A673 (cell line): ENCODE data around the gene AARSD1. TPM values are rescaled to one million over a fixed set of nuclear protein-coding genes. Genes with fewer than 3 reads are reported as not detected.
"Not testable (repeated sequence)": the region's sequence is repeated elsewhere in the genome, so short reads cannot be mapped to it uniquely, and the experiment has no call there.

Experiments
- BruUV-seq: library from RNA; stranded (reverse); fragments of 400-500 nt; replicated peaks from 2 replicates; lab custom pipeline; 2021; lab: Mats Ljungman, UMichigan
- CTCF ChIA-PET: fragments of 300-600 bp; sonication (Branson Sonifier 250); formaldehyde crosslinking; loops from one replicate; lab custom pipeline; 2022; ENCODE audit warnings: antibody characterized with exemption; lab: Charles Lee
- POLR2A ChIA-PET: fragments of 300-600 bp; sonication (Branson Sonifier 250); formaldehyde crosslinking; loops from one replicate; lab custom pipeline; 2022; ENCODE audit warnings: antibody characterized with exemption; ENCODE audit not compliant: low non-redundant PET; lab: Charles Lee
- DNase-seq: peaks from one replicate; pipeline ENCODE4 v3.0.0-alpha.2; 2015; ENCODE audit warnings: low spot score
- H3K27ac ChIP-seq: fragments of 200-600 bp; sonication (generic); 2 replicates; pipeline ENCODE4 v1.5.1; 2016; ENCODE audit warnings: mixed run types, low read depth, mild to moderate bottlenecking, mixed read lengths, antibody characterized with exemption, low read length; ENCODE audit not compliant: poor library complexity, severe bottlenecking
- H3K27me3 ChIP-seq: fragments of 200-600 bp; sonication (generic); replicated peaks from 2 replicates; pipeline ENCODE4 v1.6.1; 2017; ENCODE audit warnings: mixed run types, low read depth, mild to moderate bottlenecking, mixed read lengths, antibody characterized with exemption, low read length; ENCODE audit not compliant: insufficient read depth, poor library complexity
- H3K36me3 ChIP-seq: fragments of 200-600 bp; sonication (generic); 2 replicates; pipeline ENCODE4 v1.6.1; 2016; ENCODE audit warnings: mixed run types, mild to moderate bottlenecking, mixed read lengths, antibody characterized with exemption, low read length; ENCODE audit not compliant: insufficient read depth, poor library complexity, severe bottlenecking
- H3K4me1 ChIP-seq: fragments of 200-600 bp; sonication (generic); 2 replicates; pipeline ENCODE4 v1.6.1; 2017; ENCODE audit warnings: mixed run types, mild to moderate bottlenecking, mixed read lengths, antibody characterized with exemption, low read length; ENCODE audit not compliant: insufficient read depth, poor library complexity, severe bottlenecking
- H3K4me3 ChIP-seq: fragments of 200-600 bp; sonication (generic); 2 replicates; pipeline ENCODE4 v1.5.1; 2016; ENCODE audit warnings: low read depth, mixed run types, mild to moderate bottlenecking, mixed read lengths, low read length; ENCODE audit not compliant: poor library complexity, severe bottlenecking
- H3K9me3 ChIP-seq: fragments of 200-600 bp; sonication (generic); 2 replicates; pipeline ENCODE4 v1.6.1; 2016; ENCODE audit warnings: mixed run types, low read depth, mild to moderate bottlenecking, mixed read lengths, antibody characterized with exemption, low read length; ENCODE audit not compliant: poor library complexity, severe bottlenecking
- CTCF ChIP-seq: fragments of 300-800, 200-600 bp; sonication (generic); conservative IDR thresholded peaks from 2 replicates; pipeline ENCODE4 v1.5.1; 2017; ENCODE audit warnings: low read depth, mild to moderate bottlenecking, antibody characterized with exemption, low read length, moderate library complexity, mixed read lengths
- EZH2 ChIP-seq: fragments of 200-600 bp; sonication (generic); IDR thresholded peaks from 2 replicates; pipeline ENCODE4 v1.6.1; 2017; ENCODE audit warnings: borderline replicate concordance, low read depth, mild to moderate bottlenecking, mixed read lengths, antibody characterized with exemption, low read length; ENCODE audit not compliant: poor library complexity, severe bottlenecking
- intact Hi-C: fragments of 100-400 bp; cut with micrococcal nuclease; formaldehyde crosslinking; loops from one replicate; pipeline ENCODE4 v1.10.0; 2022; ENCODE audit not compliant: unreplicated experiment
- total RNA-seq: library from RNA; stranded (reverse); gene quantifications from 2 replicates; pipeline ENCODE4 v1.2.3, GENCODE V29; 2021

AARSD1 gene
- total RNA-seq, 1 experiment from 2014 or later, result 32.9 TPM

GRCh38 chr17:42999003-42999525 lies 34.8 kb upstream of the AARSD1 start:
- Histone ChIP-seq H3K36me3 (peaks cover 33% of the 10 kb centered on the region), H3K4me1 (peaks cover 6% of the 10 kb centered on the region), H3K27me3 (no peaks in the 10 kb centered on the region), H3K4me3 (peak overlapping the region; percentile 92), H3K9me3 (no peaks in the 10 kb centered on the region), H3K27ac (peak overlapping the region; percentile 92)
- TF ChIP-seq EZH2, result no peak
- TF ChIP-seq CTCF, result no peak
- BruUV-seq, result no TSS peak
- ChIA-PET CTCF (interaction anchor here (1.5 kb wide), 1 partner anchor 25 kb away, joined by 3 read pairs; no protein-coding TSS in a partner anchor), POLR2A (no interaction called here)
- no peak for DNase-seq
- intact Hi-C loops, result no loop called here

GRCh38 chr17:42997984-42998938 lies 34.0 kb upstream of the AARSD1 start, which contains the start of gene RPL27:
Gene RPL27 (plus strand): TSS chr17:42998419. CDS start chr17:42998751, 332 bp downstream.
- TF ChIP-seq CTCF, result peak; percentile 65
- no peak for TF ChIP-seq EZH2
- Histone ChIP-seq H3K9me3 (no peaks in the 10 kb centered on the region), H3K27ac (peak within 1 kb of the TSS; percentile 92), H3K4me3 (peak within 1 kb of the TSS; percentile 92), H3K27me3 (no peaks in the 10 kb centered on the region), H3K36me3 (peaks cover 30% of the 10 kb centered on the region), H3K4me1 (peaks cover 6% of the 10 kb centered on the region)
- ChIA-PET POLR2A (interaction anchor here (0.7 to 0.9 kb wide), 4 partner anchors 8 to 317 kb away, joined by 3 to 17 read pairs (median 6); partner anchors contain the start of gene IFI35), CTCF (interaction anchor here (0.6 to 1.5 kb wide), 3 partner anchors 26 to 82 kb away, joined by 3 to 4 read pairs (median 3); partner anchors contain the start of gene AARSD1)
- DNase-seq, result peak; percentile 98
- TSS peak; percentile 83 for BruUV-seq
- intact Hi-C loops, result no loop called here

GRCh38 chr17:42997390-42997983 lies 33.2 kb upstream of the AARSD1 start:
- ChIA-PET CTCF (interaction anchor here (0.6 to 1.5 kb wide), 3 partner anchors 27 to 83 kb away, joined by 3 to 4 read pairs (median 3); partner anchors contain the start of gene AARSD1), POLR2A (interaction anchor here (0.7 to 0.9 kb wide), 4 partner anchors 9 to 318 kb away, joined by 3 to 17 read pairs (median 6); partner anchors contain the start of gene IFI35)
- TF ChIP-seq CTCF, result no peak
- no peak for TF ChIP-seq EZH2
- Histone ChIP-seq H3K4me3 (peak overlapping the region; percentile 92), H3K27ac (no peak overlapping the region), H3K9me3 (no peaks in the 10 kb centered on the region), H3K36me3 (peaks cover 22% of the 10 kb centered on the region), H3K27me3 (no peaks in the 10 kb centered on the region), H3K4me1 (peaks cover 6% of the 10 kb centered on the region)
- DNase-seq, result no peak
- no TSS peak for BruUV-seq
- intact Hi-C loops, result no loop called here

GRCh38 chr17:42993913-42994312 lies 29.7 kb upstream of the AARSD1 start:
- intact Hi-C loops, H3K9me3 ChIP-seq, DNase-seq, H3K4me1 ChIP-seq, H3K27me3 ChIP-seq, BruUV-seq, H3K36me3 ChIP-seq, CTCF ChIA-PET, H3K27ac ChIP-seq, POLR2A ChIA-PET, H3K4me3 ChIP-seq: not testable (repeated sequence)
